Ectodermal cell (in vitro differentiated cells): Measurements from ENCODE around the gene CAMSAP1.

Source experiments
- H3K27ac ChIP-seq: 2 replicates; pipeline ENCODE4 v1.7.0; 2013; ENCODE audit warnings: mild to moderate bottlenecking, low read depth, low read length; ENCODE audit not compliant: insufficient read depth, poor library complexity, severe bottlenecking
- H3K27me3 ChIP-seq: 2 replicates; pipeline ENCODE4 v1.7.0; 2013; ENCODE audit warnings: mild to moderate bottlenecking, low read length; ENCODE audit not compliant: insufficient read depth, control insufficient read depth, poor library complexity, severe bottlenecking
- H3K36me3 ChIP-seq: one replicate; pipeline ENCODE4 v1.7.0; 2013; ENCODE audit warnings: low read length; ENCODE audit not compliant: control insufficient read depth, insufficient read depth
- H3K4me1 ChIP-seq: one replicate; pipeline ENCODE4 v1.7.0; 2013; ENCODE audit warnings: low read length; ENCODE audit not compliant: control insufficient read depth, insufficient read depth
- H3K4me3 ChIP-seq: 2 replicates; pipeline ENCODE4 v1.7.0; 2013; ENCODE audit warnings: low read depth, low read length, control low read depth; ENCODE audit not compliant: insufficient read depth
- H3K9me3 ChIP-seq: 2 replicates; pipeline ENCODE4 v1.7.0; 2013; ENCODE audit warnings: mild to moderate bottlenecking, low read length, moderate library complexity; ENCODE audit not compliant: control insufficient read depth
- WGBS, 2 experiments: methylation state at CpG; one replicate each; pipeline ENCODE4 v1.1.7; 2013; ENCODE audit warnings: missing lambda C conversion rate in 2 of 2; 5-methylcytosine and 5-hydroxymethylcytosine counted together

The CAMSAP1 gene

GRCh38 chr9:135858491-135859185, 48.7 kb downstream of the CAMSAP1 start:
- Histone ChIP-seq H3K4me3 (no peak overlapping the region), H3K36me3 (peaks cover 19% of the 10 kb centered on the region), H3K4me1 (no peaks in the 10 kb centered on the region), H3K27me3 (no peaks in the 10 kb centered on the region), H3K27ac (no peak overlapping the region), H3K9me3 (no peaks in the 10 kb centered on the region)
- 89 to 100% methylated on average over 1 of the region's 1 CpG for WGBS, 2 experiments

GRCh38 chr9:135857843-135858242, 49.5 kb downstream of the CAMSAP1 start:
- no peaks in the 10 kb centered on the region for H3K27me3 ChIP-seq
- H3K4me3 ChIP-seq: no peak overlapping the region
- no peaks in the 10 kb centered on the region for H3K9me3 ChIP-seq
- H3K36me3 ChIP-seq: peaks cover 19% of the 10 kb centered on the region
- H3K4me1 ChIP-seq: no peaks in the 10 kb centered on the region
- 94 to 95% methylated on average over 3 of the region's 3 CpGs for WGBS, 2 experiments
- H3K27ac ChIP-seq: no peak overlapping the region

GRCh38 chr9:135857371-135857786, 50.0 kb downstream of the CAMSAP1 start:
- Histone ChIP-seq H3K27ac (no peak overlapping the region), H3K9me3 (no peaks in the 10 kb centered on the region), H3K4me3 (no peak overlapping the region), H3K36me3 (peaks cover 19% of the 10 kb centered on the region), H3K4me1 (no peaks in the 10 kb centered on the region), H3K27me3 (no peaks in the 10 kb centered on the region)
- WGBS, 2 experiments: 94 to 95% methylated on average over 2 of the region's 2 CpGs

- Histone ChIP-seq H3K4me3 (no peak overlapping the region), H3K27me3 (no peaks in the 10 kb centered on the region), H3K9me3 (no peaks in the 10 kb centered on the region), H3K36me3 (peaks cover 12% of the 10 kb centered on the region), H3K27ac (no peak overlapping the region), H3K4me1 (peaks cover 5% of the 10 kb centered on the region)
- 94% methylated on average over 16 of the region's 16 CpGs for WGBS, 2 experiments
These were observed 55.6 kb downstream of the CAMSAP1 start for GRCh38 chr9:135851748-135852147.

- H3K9me3 ChIP-seq: no peaks in the 10 kb centered on the region
- peaks cover 7% of the 10 kb centered on the region for H3K36me3 ChIP-seq
- 77 to 84% methylated on average over 8 of the region's 8 CpGs for WGBS, 2 experiments
- H3K4me1 ChIP-seq: peaks cover 5% of the 10 kb centered on the region
- H3K4me3 ChIP-seq: no peak overlapping the region
- no peaks in the 10 kb centered on the region for H3K27me3 ChIP-seq
- no peak overlapping the region for H3K27ac ChIP-seq
These were observed 56.6 kb downstream of the CAMSAP1 start for GRCh38 chr9:135850737-135851136.

- no peak overlapping the region for H3K27ac ChIP-seq
- peaks cover 5% of the 10 kb centered on the region for H3K4me1 ChIP-seq
- no peaks in the 10 kb centered on the region for H3K27me3 ChIP-seq
- no peak overlapping the region for H3K4me3 ChIP-seq
- WGBS, 2 experiments: 83 to 84% methylated on average over 8 of the region's 8 CpGs
- no peaks in the 10 kb centered on the region for H3K9me3 ChIP-seq
- H3K36me3 ChIP-seq: peaks cover 7% of the 10 kb centered on the region
These were observed 58.2 kb downstream of the CAMSAP1 start for GRCh38 chr9:135849181-135849580.

GRCh38 chr9:135848341-135849047, 58.9 kb downstream of the CAMSAP1 start:
- Histone ChIP-seq H3K4me3 (no peak overlapping the region), H3K36me3 (peaks cover 7% of the 10 kb centered on the region), H3K4me1 (peaks cover 5% of the 10 kb centered on the region), H3K27me3 (no peaks in the 10 kb centered on the region), H3K27ac (peak overlapping the region; percentile 13), H3K9me3 (no peaks in the 10 kb centered on the region)
- 92 to 93% methylated on average over 13 of the region's 13 CpGs for WGBS, 2 experiments

GRCh38 chr9:135847833-135848232, 59.5 kb downstream of the CAMSAP1 start:
- Histone ChIP-seq H3K4me1 (peaks cover 5% of the 10 kb centered on the region), H3K27me3 (no peaks in the 10 kb centered on the region), H3K4me3 (no peak overlapping the region), H3K9me3 (no peaks in the 10 kb centered on the region), H3K36me3 (peaks cover 7% of the 10 kb centered on the region), H3K27ac (no peak overlapping the region)
- 86 to 92% methylated on average over 1 of the region's 1 CpG for WGBS, 2 experiments

- Histone ChIP-seq H3K4me3 (no peak overlapping the region), H3K27ac (no peak overlapping the region), H3K4me1 (peaks cover 9% of the 10 kb centered on the region), H3K9me3 (no peaks in the 10 kb centered on the region), H3K27me3 (no peaks in the 10 kb centered on the region), H3K36me3 (no peaks in the 10 kb centered on the region)
- WGBS, 2 experiments: 92 to 93% methylated on average over 7 of the region's 7 CpGs
These were observed 66.8 kb downstream of the CAMSAP1 start for GRCh38 chr9:135840539-135840938.

GRCh38 chr9:135840107-135840506, 67.2 kb downstream of the CAMSAP1 start:
- Histone ChIP-seq H3K9me3 (no peaks in the 10 kb centered on the region), H3K4me1 (peaks cover 9% of the 10 kb centered on the region), H3K4me3 (no peak overlapping the region), H3K27ac (no peak overlapping the region), H3K36me3 (peaks cover 3% of the 10 kb centered on the region), H3K27me3 (no peaks in the 10 kb centered on the region)
- WGBS, 2 experiments: 93% methylated on average over 9 of the region's 9 CpGs
